ENCODE results near the gene ETFA.

ETFA gene

DNA sequence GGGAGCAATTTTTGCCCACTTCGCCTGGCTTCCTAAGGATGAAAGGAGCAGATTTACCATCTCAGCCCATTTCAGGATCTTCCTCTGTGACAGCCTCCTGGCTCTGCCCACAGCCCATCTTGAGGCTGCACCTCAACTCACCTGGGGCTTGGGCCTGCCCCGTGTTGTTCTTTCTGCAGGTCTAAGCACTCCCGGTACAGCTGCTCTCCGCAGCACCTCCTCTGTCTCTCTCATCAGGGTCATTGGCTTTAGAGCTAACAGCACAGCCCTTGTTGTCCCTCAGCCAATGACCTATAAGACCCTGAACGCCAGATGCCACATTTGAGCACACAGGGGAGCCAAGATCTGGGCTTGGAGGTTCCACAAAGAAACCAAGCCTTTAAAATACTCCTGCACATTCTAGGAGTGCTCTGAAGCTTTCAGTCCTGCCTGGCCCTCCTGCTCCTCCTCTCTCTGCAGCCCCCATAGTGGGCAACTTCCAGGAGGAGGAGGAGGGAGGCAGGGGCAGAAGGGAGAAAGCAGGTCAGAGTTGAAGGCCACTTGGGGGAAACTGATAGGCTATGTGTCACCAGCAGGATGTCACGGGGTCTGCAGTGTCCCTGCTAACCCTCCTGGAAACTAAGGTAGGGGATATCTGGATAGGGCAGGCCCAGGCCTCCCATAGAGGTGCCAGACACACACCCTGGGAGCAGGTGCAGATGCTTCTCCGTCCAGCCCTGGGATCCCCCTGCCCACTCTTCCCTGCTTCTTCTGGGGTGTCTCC is 115.6 kb downstream of the ETFA start:
- no peak for DNase-seq (ENCODE audit: low spot score)

DNA sequence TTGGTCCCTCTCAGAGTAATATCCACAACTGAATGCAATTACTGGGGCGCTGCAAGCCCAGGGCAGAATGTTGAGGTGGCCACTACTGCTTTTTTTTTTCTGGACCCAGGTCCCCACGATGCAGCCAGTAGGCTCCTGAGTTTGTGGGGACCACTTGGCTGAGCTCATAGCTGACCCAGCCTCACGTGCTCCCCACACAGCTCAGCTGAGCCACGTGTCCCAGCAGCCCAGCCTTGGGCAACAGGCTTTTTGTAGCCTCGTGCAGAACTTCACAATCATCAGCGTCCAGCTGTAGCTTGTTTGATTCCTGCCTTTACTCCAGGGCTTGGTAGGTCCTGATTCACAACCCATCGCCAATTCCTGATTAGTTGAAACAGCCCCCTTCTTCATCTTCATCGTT is 117.3 kb downstream of the ETFA start:
- no peak for DNase-seq (ENCODE audit: low spot score)

DNA sequence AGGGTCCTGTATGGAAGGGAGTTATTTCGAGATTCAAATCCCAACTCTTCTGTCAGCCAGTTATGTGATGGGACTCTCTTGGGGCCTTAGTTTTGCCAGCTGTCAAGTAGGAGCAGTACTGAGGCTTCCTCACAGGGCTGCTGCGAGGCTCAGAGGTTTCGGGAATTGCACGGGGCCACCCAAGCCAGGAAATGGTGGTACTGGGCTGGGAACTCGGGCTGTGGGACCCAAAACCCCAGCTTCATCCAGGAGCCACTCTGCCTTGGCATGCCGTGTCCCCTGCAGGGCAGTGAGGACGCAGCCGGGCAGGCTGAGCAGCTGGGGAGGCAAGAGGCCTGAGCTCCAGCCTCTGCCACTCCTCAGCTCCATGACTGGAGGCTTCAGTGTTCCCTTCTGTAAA is 118.6 kb downstream of the ETFA start:
- no peak for DNase-seq (ENCODE audit: low spot score)

DNA sequence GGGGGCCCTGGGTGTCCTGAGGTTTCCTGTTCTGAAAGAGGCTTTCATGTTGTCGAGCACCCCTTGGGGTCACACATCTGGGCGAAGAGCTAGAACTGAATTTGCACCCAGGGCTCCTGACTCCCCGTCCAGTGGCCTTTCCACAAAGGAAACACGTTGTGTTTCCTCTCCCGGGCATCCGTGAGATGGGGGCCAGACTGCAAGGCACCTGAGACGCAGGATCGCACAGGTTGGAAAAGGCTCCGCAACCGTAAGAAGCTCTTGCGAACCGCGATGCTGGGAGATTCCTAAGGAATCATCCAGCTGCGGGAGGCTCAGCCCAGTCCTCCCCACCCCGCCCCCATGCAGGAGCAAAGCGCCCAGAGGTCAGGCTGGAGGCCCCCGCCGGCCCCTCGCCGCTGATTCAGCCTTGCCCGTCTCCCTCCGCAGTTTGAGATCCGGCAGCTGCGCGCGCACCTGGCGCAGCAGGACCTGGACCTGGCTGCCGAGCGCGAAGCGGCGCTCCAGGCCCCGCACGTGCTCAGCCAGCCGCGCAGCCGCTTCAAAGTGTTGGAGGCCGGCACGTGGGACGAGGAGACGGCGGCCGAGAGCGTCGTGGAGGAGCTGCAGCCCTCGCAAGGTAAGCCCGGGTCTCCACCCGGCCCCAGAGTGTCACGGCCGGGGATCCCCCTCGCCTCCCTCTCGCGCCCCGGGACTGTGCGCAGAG is 119.6 kb downstream of the ETFA start:
- no peak for DNase-seq (ENCODE audit: low spot score)

DNA sequence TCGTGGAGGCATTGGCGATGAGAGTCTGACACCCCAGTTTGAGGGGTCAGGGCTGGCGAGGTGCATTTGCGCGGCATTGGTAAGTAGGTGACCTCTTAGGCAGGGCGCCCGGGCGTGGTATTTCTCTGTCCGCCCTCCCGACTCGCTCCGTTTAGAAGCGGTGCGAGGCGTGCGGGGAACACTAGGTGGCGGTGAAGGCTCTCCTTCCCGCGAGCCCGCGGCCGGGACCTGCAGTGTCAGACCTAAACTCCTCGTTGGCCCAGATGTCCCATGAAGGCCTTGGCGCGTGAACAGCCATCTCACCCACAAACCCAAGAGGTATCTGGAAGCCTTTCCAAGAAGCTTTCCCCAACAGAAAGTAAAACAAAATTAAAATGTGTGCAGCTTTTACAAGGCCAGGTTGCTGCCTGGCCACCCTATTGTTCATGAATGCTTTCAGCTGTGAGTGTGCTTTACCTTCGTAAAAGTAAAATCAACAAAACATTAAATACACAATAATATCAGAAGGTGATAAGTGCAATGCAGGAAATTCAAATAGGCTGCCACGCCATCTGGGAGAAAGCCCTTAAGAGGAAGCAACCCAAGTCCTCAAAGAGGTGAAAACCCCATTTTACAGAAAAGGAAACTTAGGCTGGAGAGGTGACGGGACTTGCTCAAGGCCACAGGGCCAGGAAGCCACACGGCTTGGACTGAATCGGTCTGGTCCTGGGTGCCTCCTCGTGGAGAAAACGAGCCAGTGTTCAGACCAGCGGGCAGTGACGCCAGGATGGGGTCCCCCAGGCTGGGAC is 120.3 kb downstream of the ETFA start:
- peak; percentile 75 for DNase-seq (ENCODE audit: low spot score)

DNA sequence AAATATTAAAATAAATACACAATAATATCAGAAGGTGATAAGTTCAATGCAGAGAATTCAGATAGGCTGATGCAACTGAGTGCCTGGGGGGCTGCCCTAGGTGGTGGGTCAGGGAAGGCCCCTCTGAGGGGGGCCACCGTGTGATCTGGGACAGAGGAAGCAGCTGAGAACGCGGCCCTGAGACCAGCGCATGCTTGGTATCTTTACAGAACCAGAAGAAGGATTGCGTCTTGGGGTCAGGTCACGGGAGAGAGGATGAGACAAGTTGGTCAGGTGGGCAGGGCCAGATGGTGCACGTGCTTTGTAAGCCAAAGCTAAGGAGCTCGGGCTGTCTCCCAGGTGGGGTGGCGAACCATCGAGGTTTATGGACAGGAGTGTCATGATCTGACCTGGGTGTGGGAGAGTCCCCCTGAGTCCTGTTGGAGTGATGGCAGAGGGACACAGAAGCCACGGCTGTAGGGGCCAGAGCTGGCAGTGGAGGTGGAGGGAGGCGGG is 121.2 kb downstream of the ETFA start:
- no peak for DNase-seq (ENCODE audit: low spot score)

DNA sequence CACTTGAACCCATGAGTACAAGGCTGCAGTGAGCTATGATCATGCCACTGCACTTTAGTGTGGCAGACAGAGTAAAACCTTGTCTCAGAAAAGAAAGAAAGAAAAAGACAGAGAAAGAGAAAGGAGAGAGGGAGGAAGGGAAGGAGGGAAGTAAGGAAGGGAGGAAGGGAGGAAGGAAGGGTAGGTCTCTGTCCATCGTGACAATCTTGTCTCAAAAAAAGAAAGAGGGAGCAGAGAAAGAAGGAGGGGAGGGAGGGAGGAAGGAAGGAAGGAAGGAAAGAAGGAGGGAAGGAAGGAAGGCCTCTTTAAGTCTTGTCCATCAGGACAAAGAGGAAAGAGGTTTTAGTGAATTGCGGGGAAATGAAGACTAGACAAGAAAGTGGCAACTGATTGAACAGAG is 122.2 kb downstream of the ETFA start:
- no peak for DNase-seq (ENCODE audit: low spot score)

DNA sequence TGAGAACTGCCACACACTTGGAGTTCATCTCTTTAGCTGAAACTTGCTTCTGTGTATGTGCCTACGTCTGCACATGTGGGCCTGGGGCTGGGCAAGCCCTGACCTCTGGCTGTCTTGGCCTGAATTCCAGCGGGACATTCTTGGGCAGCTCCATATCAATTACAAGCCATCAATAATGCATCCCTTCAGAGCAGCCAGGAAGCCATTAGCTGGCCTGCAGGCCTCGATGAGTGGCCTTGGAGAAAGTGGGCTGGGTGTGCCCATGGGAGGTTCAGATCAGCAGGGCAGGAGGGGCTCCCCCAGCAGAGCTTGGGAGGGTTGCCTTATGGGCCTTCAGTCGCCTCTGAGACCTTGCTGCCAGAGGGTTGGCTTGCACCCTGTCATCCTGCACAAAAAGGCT is 124.1 kb downstream of the ETFA start:
- no peak for DNase-seq (ENCODE audit: low spot score)

- peak; percentile 77 for DNase-seq (ENCODE audit: low spot score)
These were observed 125.6 kb downstream of the ETFA start for GRCh38 chr15:76185716-76186115.

- no peak for DNase-seq (ENCODE audit: low spot score)
These were observed 126.6 kb downstream of the ETFA start for GRCh38 chr15:76184650-76185035.

DNA sequence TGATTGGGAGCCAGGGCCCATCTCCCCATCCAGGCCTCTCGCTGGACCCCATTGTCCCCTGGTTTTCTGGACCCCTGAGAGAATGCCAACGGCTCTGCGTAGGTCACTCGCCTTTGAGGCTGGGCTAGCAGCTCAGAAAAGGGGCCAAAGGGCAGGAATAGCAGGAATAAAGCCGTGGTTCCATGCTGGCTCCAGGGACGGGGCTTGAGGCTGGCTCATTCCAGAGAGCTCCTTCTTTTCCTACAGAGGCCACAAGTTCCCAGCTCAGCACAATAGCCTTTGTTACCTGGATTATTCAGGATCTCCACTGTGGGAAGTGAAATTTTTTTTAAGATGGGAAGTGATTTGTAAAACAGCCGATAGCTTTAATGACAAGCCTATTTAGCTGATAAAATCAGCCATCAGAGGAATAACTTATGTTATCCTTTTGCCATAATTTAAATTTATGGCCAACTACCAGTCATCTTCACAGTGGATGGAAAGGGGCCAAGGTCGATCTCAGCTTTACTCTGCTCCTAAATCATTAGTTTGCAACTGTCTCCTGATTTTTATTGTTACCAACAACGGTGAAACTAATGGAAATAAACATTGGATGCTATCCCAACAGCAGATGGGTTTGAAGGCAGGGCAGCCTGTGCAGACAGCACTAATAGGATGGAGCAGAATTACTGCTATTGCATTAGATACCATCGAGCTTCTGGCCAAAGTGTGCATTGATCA is 127.2 kb downstream of the ETFA start:
- DNase-seq (ENCODE audit: low spot score) = no peak

- no peak for DNase-seq (ENCODE audit: low spot score)
These were observed 129.6 kb downstream of the ETFA start for GRCh38 chr15:76181705-76182107.

- no peak for DNase-seq (ENCODE audit: low spot score)
These were observed 130.9 kb downstream of the ETFA start for GRCh38 chr15:76180321-76180720.

GRCh38 chr15:76179023-76179422 is 132.2 kb downstream of the ETFA start:
- DNase-seq (ENCODE audit: low spot score) = no peak

- no peak for DNase-seq (ENCODE audit: low spot score)
These were observed 132.8 kb downstream of the ETFA start for GRCh38 chr15:76178296-76179000.

DNA sequence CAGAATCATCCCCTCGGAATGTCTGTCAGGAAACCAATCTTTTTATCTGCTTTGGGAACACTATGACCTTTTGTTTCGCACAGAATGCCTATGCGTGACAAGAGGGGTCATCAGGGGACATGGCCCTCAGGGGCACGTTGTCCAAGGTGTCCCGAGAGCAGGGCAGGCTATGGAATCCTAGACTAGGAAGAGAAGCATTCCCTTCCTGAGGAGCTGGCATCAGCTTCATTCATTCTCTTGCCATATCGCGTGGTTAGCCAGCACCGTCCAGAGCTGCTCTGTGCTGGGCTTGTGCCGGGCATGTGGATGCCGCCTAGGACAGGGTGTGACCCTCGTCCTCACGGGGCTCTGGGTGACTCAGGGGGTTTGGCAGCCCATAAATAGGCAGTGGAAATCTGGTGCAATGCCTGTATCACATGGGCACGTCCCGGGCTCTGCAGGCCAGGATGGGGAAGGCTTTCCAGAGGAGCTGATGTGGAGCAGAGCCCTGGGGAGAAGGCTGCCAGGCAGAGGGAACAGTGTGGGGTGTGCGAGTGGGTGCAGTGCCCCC is 133.7 kb downstream of the ETFA start:
- no peak for DNase-seq (ENCODE audit: low spot score)

DNA sequence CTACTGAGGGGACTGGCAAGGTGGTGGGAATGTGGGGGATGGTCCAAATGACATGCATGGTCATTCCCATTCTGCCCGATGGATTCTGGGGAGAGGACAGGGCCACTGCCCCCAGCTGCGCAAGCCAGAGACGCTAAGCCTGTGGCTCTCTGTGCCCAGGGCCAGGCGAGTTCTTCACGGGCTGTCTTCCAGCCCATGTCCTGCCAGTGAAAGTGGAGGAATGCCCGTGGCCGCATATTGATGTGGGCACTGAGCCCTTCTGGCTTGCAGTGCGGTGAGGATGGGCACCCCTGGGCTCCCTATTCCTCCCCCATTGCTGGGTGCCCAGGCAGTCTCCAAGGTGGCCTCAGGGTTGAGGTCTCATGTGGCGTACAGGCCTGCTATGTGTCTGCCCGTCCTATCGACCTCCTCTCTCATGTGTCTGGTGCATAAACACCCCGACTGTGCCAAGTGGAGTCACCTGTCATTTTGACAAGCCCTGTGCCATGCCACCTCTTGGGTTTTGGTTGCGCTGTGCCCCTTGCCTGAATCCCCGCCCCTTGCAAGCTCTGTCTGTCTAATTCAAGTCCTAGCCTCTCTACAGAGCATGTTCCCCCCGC is 134.7 kb downstream of the ETFA start:
- DNase-seq (ENCODE audit: low spot score) = no peak

DNA sequence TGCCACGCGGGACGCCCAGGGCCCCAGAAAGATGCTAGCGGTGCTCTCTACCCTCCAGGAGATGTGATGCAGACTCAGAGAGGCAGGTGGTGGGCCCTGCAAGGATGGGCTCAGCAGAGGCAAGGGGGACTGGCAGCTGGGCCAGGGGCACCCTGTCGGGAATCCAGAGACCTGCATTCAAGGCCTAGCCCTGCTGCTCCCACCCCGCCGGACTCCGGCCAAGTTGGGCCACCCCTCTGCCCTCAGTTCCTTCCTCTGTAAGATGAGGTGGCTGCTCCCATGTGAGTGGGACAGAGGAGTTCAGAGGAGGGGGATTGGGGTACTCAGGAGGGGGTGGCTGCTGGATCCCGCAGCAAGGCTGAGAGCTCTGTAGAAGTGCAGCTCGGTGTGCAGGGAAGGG is 135.2 kb downstream of the ETFA start:
- DNase-seq (ENCODE audit: low spot score) = no peak

DNA sequence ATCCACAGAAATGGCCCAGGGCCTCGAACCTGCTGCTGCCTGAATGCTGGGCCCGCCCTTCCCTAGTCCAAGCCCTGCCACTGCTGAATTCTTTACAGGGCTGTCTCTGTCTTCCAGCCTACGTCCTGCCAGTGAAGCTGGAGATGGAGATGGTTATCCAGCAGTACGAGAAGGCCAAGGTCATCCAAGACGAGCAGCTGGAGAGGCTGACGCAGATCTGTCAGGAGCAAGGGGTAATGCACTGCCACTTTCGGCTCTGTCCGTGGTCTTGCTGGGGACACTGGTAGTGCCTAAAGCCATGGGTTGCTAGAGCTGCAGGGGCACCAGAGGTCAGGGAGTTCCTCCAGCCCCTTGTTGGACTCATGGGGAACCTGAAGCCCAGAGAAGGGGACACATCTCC is 135.8 kb downstream of the ETFA start:
- no peak for DNase-seq (ENCODE audit: low spot score)

GRCh38 chr15:76174654-76175053 is 136.6 kb downstream of the ETFA start:
- no peak for DNase-seq (ENCODE audit: low spot score)

- DNase-seq (ENCODE audit: low spot score) = no peak
These were observed 137.9 kb downstream of the ETFA start for GRCh38 chr15:76173317-76173834.
